Activated CD4-positive, alpha-beta T cell treated with anti-CD3 and anti-CD28 coated beads for 36 hours (primary cell): ENCODE measurements around the gene SLC9C1. TPM values are rescaled to one million over a fixed set of nuclear protein-coding genes. Genes with fewer than 3 reads are reported as not detected.
A peak's percentile ranks its signal among the peaks of the same experiment; 100 is the strongest.

Experiments
- ATAC-seq: fragments of 200-7000 bp; cut with Tn5 transposase; one replicate; pipeline ENCODE4 v1.10.0; 2021; ENCODE audit warnings: mild to moderate bottlenecking, moderate library complexity
- CTCF ChIA-PET: fragments of 350-600 bp; sonication (Branson Sonifier 250); formaldehyde crosslinking; loops from one replicate; lab custom pipeline; 2021; ENCODE audit warnings: antibody characterized with exemption; lab: Charles Lee
- POLR2A ChIA-PET: fragments of 350-600 bp; sonication (Branson Sonifier 250); formaldehyde crosslinking; loops from one replicate; lab custom pipeline; 2021; ENCODE audit warnings: antibody characterized with exemption, inconsistent platforms; lab: Charles Lee
- DNase-seq: peaks from one replicate; pipeline ENCODE4 v3.0.0-alpha.2; 2020
- H3K27ac Mint-ChIP-seq: one replicate; pipeline ENCODE4 v1.8.0; 2021; ENCODE audit warnings: mixed read lengths
- H3K27me3 Mint-ChIP-seq: one replicate; pipeline ENCODE4 v1.8.0; 2021; ENCODE audit warnings: mixed read lengths
- H3K36me3 Mint-ChIP-seq: one replicate; pipeline ENCODE4 v1.8.0; 2021; ENCODE audit warnings: low read depth, mixed read lengths
- H3K4me1 Mint-ChIP-seq: one replicate; pipeline ENCODE4 v1.8.0; 2021; ENCODE audit warnings: mixed read lengths
- H3K4me3 Mint-ChIP-seq: one replicate; pipeline ENCODE4 v1.8.0; 2021; ENCODE audit warnings: mild to moderate bottlenecking, moderate library complexity, mixed read lengths
- H3K9me3 Mint-ChIP-seq: one replicate; pipeline ENCODE4 v1.8.0; 2021; ENCODE audit warnings: low read depth, mixed read lengths
- intact Hi-C, 2 experiments: fragments of 100-400 bp; cut with DNase I in 1 of 2; cut with micrococcal nuclease in 1 of 2; formaldehyde crosslinking; loops; one replicate each; pipeline versions ENCODE4 v1.14.2 to v1.15.1; 2022 to 2024; cut with DNase I, micrococcal nuclease
- total RNA-seq, 2 experiments: library from RNA; stranded (reverse); gene quantifications; one replicate each; pipeline ENCODE4 v1.2.3, GENCODE V29; 2021

SLC9C1 gene
- total RNA-seq, 2 experiments from 2014 or later, result not detected

DNA sequence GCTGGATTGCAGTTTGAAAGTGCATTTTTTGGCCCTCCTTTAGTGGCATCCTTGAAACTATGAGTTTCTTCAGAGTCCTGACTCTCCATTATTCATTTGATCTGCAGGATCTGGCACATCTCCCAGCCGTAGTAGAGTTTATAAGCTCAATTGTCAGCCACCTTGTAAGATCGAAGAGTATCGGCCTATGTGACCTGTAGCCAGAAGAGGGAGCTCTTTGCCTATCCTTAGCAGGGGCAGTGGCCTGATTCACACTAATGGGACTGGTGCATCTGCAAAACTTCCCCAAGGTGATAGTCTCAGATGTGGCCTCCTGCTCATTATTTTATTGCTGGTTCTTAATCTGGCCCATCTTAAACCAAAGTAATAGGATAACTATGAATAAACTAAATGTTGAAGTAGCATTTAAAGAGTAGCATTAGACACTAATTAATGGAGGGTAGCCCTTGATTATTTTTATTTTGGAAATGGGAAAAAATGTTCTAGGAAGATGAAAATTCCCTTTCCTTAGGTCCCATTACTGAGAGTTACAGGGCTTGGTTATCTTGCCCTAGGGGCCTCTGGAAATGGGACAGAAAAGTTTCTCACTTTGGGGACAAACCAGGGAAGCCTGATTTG lies 182.1 kb downstream of the SLC9C1 start:
- Mint-ChIP-seq H3K27me3 (no peaks in the 10 kb centered on the region), H3K36me3 (peaks cover 2% of the 10 kb centered on the region), H3K4me3 (no peak overlapping the region), H3K9me3 (no peaks in the 10 kb centered on the region), H3K27ac (no peak overlapping the region), H3K4me1 (peaks cover 12% of the 10 kb centered on the region)
- DNase-seq (peak; percentile 73), ATAC-seq (peak; percentile 94)
- CTCF ChIA-PET, result interaction anchor here (0.5 to 3.5 kb wide), 56 partner anchors 10 to 673 kb away, joined by 3 to 36 read pairs (median 4); partner anchors contain the start of genes CD200, GCSAM and SLC9C1
- POLR2A ChIA-PET, result no interaction called here
- intact Hi-C loops, result loop anchor here (1.0 to 5.0 kb wide), 7 partner anchors 25 to 420 kb away; partner anchors contain the start of gene SLC9C1 (in 2 of the 2)

DNA sequence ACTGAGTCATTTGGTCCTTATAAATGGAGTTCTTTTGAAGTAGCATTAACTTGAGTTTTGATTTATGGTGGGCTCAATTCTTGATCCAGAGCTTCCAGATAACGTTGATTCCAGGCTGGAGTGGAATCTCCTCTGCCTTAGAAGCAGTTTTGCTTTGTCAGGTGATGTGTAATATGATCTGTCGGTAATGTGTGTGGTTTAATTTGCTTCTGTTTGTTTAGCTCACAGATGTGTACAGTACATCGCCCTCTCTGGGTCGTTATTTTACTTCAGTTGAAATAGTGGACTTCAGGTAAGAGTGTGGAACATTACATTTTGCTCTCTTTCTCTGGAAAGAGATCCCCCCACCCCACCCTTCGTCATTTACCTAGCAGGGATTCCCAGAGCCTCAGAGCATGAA lies 184.7 kb downstream of the SLC9C1 start:
- Mint-ChIP-seq H3K36me3 (peaks cover 4% of the 10 kb centered on the region), H3K9me3 (no peaks in the 10 kb centered on the region), H3K4me1 (peaks cover 6% of the 10 kb centered on the region), H3K27me3 (no peaks in the 10 kb centered on the region), H3K27ac (no peak overlapping the region), H3K4me3 (no peak overlapping the region)
- intact Hi-C loops, result no loop called here
- no peak for DNase-seq
- ATAC-seq, result no peak
- ChIA-PET CTCF (interaction anchor here (1.0 to 3.5 kb wide), 3 partner anchors 9 to 184 kb away, joined by 3 to 26 read pairs (median 22); partner anchors contain the start of gene SLC9C1), POLR2A (no interaction called here)

DNA sequence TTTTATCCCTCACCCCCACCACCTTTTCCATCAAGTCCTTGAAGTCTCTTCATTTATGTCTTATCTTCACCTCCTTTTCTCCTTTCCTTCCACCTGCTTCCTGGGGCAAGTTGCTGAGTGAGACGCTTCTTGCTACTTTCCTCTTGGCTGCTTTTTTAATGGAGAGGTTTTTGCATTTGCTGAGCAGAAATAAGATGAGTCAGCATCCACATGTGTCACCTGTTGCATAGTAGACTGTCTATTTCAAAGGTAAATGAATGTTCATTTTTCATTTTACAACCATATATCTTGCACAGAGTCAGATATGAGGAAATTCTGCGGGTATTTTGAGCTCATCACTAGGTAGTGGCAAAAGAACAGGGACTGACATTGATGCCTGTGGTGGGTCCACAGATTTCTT lies 189.2 kb downstream of the SLC9C1 start:
- intact Hi-C loops, result no loop called here
- Mint-ChIP-seq H3K4me3 (no peak overlapping the region), H3K9me3 (no peaks in the 10 kb centered on the region), H3K4me1 (no peaks in the 10 kb centered on the region), H3K36me3 (peaks cover 14% of the 10 kb centered on the region), H3K27me3 (no peaks in the 10 kb centered on the region), H3K27ac (no peak overlapping the region)
- ATAC-seq, result no peak
- ChIA-PET CTCF (no interaction called here), POLR2A (no interaction called here)
- DNase-seq, result no peak

DNA sequence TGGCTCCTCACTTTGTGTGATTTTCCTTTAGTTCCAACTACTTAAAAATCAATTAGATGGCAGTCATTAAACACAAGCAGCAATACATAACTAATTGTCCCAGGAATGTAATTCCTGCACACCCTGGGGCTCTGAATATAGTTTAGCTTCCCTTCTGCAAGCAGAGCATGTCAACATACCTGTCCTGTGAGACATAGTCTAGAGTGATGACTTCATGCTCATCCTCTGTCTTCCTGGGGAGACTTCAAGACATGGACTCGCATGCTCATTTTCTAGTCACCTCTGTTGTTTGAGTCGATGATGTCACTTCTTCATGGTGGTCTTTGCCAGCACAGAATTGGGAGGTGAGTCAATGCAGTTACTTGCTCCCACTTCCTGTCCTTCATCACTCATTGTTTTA lies 192.1 kb downstream of the SLC9C1 start:
- intact Hi-C loops, result no loop called here
- no peaks in the 10 kb centered on the region for H3K27me3 Mint-ChIP-seq
- CTCF ChIA-PET, result interaction anchor here (3.1 kb wide), 1 partner anchor 9 kb away, joined by 16 read pairs; no protein-coding TSS in a partner anchor

DNA sequence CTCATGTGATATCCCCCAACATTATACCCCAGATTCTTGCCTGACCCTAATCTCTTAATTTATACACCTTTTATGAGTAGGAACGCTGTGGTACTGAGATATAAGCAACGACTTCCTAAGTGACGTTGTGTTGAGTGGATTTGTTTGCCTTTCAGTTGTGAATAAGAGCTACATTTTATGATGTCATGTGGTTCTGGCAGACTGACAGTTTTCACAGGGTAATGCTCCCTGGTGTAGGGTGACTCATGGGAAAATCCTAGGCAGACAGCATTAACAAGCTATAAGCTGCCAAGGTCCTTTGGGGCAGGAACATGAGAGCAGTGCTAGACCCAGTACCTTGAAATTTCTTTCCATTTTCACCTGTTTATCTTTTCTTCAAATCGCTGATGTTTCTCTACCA lies 196.6 kb downstream of the SLC9C1 start:
- H3K4me1 Mint-ChIP-seq, result peaks cover 32% of the 10 kb centered on the region
- CTCF ChIA-PET, result interaction anchor here (1.5 to 1.6 kb wide), 2 partner anchors 14 to 54 kb away, joined by 6 to 8 read pairs; no protein-coding TSS in a partner anchor
- no peak overlapping the region for H3K27ac Mint-ChIP-seq
- H3K27me3 Mint-ChIP-seq, result no peaks in the 10 kb centered on the region
- intact Hi-C loops, result no loop called here
- ATAC-seq (peak; percentile 98), DNase-seq (peak; percentile 60)
- POLR2A ChIA-PET, result interaction anchor here (0.5 to 1.0 kb wide), 2 partner anchors 9 to 243 kb away, joined by 3 to 5 read pairs; no protein-coding TSS in a partner anchor
- H3K36me3 Mint-ChIP-seq, result peaks cover 29% of the 10 kb centered on the region
- H3K4me3 Mint-ChIP-seq, result no peak overlapping the region
- no peaks in the 10 kb centered on the region for H3K9me3 Mint-ChIP-seq

More for the DNA sequence above, 192.1 kb downstream of the SLC9C1 start:
- Mint-ChIP-seq H3K27ac (no peak overlapping the region), H3K36me3 (peaks cover 24% of the 10 kb centered on the region), H3K4me1 (peaks cover 14% of the 10 kb centered on the region), H3K9me3 (no peaks in the 10 kb centered on the region), H3K4me3 (no peak overlapping the region)
- POLR2A ChIA-PET, result no interaction called here
- ATAC-seq (no peak), DNase-seq (no peak)

DNA sequence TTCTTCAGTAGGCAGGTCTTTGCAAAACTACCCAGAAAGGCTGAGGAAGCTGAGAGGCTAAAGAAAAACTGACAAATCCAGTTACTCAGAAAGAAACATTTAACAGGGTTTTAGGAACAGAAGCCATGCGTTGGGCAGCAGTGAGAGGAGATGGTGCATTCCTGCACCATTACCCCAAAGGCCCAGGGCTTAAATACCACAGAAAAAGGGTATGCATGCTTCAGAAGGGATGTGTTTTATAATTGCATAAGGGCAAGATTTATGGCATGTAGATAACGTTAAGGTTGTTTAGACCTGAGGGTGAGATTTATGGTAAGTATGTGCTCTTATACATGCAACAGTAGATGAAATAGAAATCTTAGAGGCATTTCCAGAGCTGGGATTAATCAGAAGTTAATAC lies 197.8 kb downstream of the SLC9C1 start:
- no peak for ATAC-seq

DNA sequence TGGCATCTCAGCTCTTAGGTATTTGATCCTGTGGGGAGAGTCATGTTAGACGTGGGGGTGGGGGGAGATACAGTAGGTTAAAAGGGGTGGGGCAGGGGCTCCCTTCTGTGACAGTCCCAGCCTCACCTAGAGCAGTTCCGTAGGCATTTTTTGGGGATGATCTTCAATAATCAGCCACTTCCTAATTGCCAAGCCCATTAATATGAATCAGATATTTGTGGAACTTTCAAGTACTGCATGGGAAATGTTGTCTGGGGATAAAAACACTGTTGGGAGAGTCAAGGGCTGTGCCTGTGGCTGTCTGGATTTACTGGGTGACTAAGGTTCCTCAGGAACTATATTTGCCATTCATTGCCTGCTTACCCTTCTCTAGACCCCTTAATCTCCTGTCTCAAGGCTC lies 198.3 kb downstream of the SLC9C1 start:
- H3K27me3 Mint-ChIP-seq, result no peaks in the 10 kb centered on the region
- ChIA-PET POLR2A (no interaction called here), CTCF (no interaction called here)
- no peak for DNase-seq
- H3K9me3 Mint-ChIP-seq, result no peaks in the 10 kb centered on the region
- H3K27ac Mint-ChIP-seq, result no peak overlapping the region
- H3K4me3 Mint-ChIP-seq, result no peak overlapping the region
- ATAC-seq, result no peak
- intact Hi-C loops, result no loop called here
- H3K4me1 Mint-ChIP-seq, result peaks cover 40% of the 10 kb centered on the region
- H3K36me3 Mint-ChIP-seq, result peaks cover 30% of the 10 kb centered on the region

More for the DNA sequence above, 197.8 kb downstream of the SLC9C1 start:
- Mint-ChIP-seq H3K4me1 (peaks cover 35% of the 10 kb centered on the region), H3K27ac (no peak overlapping the region), H3K36me3 (peaks cover 29% of the 10 kb centered on the region), H3K4me3 (no peak overlapping the region), H3K27me3 (no peaks in the 10 kb centered on the region), H3K9me3 (no peaks in the 10 kb centered on the region)
- ChIA-PET CTCF (interaction anchor here (1.6 kb wide), 1 partner anchor 15 kb away, joined by 8 read pairs; no protein-coding TSS in a partner anchor), POLR2A (no interaction called here)
- no peak for DNase-seq
- intact Hi-C loops, result no loop called here

DNA sequence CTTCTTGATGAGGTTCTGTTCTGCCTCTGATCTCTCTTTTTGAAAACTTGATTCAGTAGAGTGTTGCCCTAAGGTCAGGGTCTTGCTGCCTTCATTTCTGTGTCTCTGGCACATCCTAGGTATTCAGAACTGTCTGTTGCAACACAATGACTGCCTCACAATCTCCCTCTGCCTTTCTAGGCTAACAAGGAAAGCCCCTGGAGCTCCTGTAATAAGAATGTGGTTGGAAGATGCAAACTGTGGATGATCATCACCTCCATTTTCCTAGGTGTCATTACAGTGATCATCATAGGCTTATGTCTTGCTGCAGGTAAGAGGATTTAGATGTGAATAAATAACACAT lies 200.9 kb downstream of the SLC9C1 start:
- H3K4me1 Mint-ChIP-seq, result peaks cover 47% of the 10 kb centered on the region
- DNase-seq (no peak), ATAC-seq (no peak)
- intact Hi-C loops, result no loop called here
- no peaks in the 10 kb centered on the region for H3K9me3 Mint-ChIP-seq
- peaks cover 31% of the 10 kb centered on the region for H3K36me3 Mint-ChIP-seq
- ChIA-PET POLR2A (no interaction called here), CTCF (interaction anchor here (2.5 kb wide), 1 partner anchor 18 kb away, joined by 9 read pairs; no protein-coding TSS in a partner anchor)
- no peak overlapping the region for H3K4me3 Mint-ChIP-seq
- no peaks in the 10 kb centered on the region for H3K27me3 Mint-ChIP-seq
- H3K27ac Mint-ChIP-seq, result no peak overlapping the region

DNA sequence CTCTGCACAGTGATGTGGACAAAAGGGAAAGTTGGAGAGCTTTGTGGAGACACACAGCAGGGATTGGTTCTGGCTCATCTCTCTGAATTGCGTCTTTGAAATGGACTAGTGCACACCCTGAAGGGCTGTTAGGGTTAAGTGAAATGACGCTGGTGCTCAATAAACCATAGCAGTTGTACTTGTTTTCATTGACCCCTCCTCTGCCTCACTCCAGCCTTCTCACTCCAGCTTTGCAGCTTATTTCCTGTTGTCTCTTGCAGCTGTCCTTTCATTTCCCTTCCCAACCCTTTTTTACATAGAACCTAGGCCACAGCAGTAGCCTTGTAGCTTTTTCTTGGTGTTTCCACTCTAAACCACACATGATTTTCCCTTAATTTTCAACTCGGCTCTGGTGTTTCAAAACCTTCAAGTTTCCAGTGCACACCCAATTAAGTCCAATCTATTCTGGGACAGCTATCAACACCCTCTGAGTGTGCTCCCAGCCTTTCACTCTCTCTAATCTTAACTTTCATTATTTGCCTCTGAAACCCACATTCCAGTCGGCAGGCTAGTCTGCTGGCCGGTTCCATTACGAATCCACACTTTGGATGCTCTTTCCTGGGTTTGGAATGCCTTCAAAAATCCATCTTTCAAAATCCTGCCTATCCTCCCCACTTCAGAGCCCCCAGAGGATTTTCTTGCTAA lies 201.4 kb downstream of the SLC9C1 start:
- no peak overlapping the region for H3K4me3 Mint-ChIP-seq
- ATAC-seq (no peak), DNase-seq (no peak)
- H3K4me1 Mint-ChIP-seq, result peaks cover 47% of the 10 kb centered on the region
- H3K9me3 Mint-ChIP-seq, result no peaks in the 10 kb centered on the region
- ChIA-PET CTCF (interaction anchor here (2.5 kb wide), 1 partner anchor 19 kb away, joined by 9 read pairs; no protein-coding TSS in a partner anchor), POLR2A (no interaction called here)
- peaks cover 26% of the 10 kb centered on the region for H3K36me3 Mint-ChIP-seq
- no peak overlapping the region for H3K27ac Mint-ChIP-seq
- H3K27me3 Mint-ChIP-seq, result no peaks in the 10 kb centered on the region
- intact Hi-C loops, result no loop called here

DNA sequence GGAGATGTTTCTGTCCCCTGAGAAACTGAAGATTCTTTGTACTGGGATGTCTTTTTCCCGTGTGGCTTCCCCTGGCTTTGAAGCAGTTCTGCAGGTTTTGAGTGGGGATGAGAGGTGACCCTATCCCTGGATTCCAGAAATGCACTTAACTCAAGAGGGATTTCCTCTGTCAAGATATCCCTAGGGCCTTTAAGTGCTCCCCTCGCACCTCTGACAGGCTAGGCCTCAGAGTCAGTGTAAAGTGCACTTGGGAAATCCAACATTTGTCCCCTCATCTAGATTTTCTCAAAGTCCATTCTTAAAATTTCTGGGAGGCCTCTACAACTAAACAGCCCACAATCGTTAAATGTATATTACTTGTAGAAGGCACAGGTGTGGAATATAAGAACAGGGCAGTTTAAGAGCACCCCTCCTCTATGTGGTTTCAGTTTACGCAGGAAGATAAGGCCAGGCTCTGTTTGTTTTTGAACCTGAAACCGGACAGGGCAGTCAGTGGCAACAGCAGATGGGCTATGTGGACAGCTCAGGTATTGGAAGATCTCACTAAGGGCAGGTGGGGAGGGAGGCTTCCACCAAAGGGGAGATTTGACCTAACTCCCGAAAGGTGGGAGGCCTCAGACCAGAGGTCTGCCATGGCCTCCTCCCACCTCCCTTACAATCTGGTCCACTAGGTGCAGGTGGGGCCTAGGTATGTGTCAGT lies 203.0 kb downstream of the SLC9C1 start:
- ChIA-PET CTCF (interaction anchor here (0.7 kb wide), 1 partner anchor 594 kb away, joined by 3 read pairs; no protein-coding TSS in a partner anchor), POLR2A (no interaction called here)
- H3K36me3 Mint-ChIP-seq, result peaks cover 24% of the 10 kb centered on the region
- H3K4me3 Mint-ChIP-seq, result no peak overlapping the region
- H3K4me1 Mint-ChIP-seq, result peaks cover 45% of the 10 kb centered on the region
- intact Hi-C loops, result no loop called here
- DNase-seq (no peak), ATAC-seq (no peak)
- H3K27me3 Mint-ChIP-seq, result no peaks in the 10 kb centered on the region
- H3K9me3 Mint-ChIP-seq, result no peaks in the 10 kb centered on the region
- no peak overlapping the region for H3K27ac Mint-ChIP-seq
